ENCODE data around the gene ZNF605.
"Not testable (repeated sequence)": the region's sequence is repeated elsewhere in the genome, so short reads cannot be mapped to it uniquely, and the experiment has no call there.

The ZNF605 gene

DNA sequence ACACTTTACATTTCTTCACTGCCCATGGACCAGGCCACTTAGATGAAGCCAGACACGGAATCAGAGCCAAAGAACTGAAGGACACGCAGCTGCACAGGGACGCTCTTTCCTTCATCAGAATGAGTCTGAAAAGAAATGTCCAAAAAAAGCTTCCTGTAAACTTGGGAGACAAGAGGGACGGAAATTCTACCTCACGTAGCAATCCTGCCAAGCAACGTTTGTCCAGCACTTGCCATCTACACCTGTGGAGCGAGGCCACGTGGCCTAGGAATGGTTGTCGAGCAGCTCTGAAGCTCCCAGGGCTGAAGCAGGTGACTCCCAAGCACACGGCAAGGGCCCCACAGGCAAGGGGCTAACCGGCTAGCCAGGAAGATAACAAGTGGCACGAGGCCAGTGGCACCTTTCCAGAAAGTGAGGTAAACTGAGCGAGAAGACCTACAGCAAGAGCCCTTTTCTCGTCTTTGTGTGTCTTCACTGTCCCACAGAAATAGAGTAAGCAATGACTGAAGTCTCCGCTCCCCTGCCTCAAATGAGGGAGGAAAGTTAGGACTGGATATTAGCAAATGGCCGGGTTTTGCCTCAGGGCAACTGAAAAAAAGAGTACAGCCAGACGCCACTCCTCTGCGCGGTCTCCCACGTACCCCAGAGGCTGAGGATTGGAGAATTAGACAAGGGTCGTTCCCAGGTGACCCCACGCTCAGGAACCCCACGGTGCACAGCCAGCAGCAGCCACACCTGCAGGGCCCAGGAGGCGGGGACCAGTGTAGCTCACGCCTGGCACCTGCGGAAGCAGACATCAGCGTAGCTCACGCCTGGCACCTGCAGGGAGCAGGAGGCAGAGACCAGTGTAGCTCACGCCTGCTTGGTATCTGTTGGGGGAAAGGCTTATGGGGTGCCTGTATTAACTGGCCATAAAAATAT is 7.7 kb downstream of the ZNF605 start:
- no peak for DNase-seq

DNA sequence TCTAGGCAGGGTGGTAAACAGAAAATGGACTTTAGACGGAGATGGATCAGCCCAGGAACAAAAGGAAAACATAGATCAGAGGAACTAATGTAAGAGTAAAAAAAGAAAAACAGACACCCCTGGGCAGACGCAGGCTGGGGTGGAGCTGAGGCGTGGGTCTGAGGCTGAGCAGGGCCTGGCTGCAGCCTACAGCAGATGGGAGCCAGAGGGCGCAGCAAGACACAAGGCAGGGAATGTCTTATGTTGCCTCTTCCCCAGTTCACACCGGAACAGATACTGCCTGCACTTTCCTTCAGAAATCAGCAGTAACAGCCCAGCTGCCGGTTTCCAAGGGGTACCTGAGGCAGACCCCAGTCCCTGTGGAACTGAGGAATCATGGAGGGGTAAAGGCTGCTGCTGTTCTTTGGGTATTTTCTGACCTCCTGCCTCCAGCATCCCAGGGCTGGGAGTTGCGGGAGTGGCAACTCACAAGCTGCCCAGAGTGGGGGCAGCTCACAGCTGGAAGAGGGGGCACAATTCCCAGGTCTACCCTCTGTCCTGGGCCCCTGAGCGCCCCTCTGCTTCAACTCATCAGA is 9.8 kb downstream of the ZNF605 start:
- no peak for DNase-seq

DNA sequence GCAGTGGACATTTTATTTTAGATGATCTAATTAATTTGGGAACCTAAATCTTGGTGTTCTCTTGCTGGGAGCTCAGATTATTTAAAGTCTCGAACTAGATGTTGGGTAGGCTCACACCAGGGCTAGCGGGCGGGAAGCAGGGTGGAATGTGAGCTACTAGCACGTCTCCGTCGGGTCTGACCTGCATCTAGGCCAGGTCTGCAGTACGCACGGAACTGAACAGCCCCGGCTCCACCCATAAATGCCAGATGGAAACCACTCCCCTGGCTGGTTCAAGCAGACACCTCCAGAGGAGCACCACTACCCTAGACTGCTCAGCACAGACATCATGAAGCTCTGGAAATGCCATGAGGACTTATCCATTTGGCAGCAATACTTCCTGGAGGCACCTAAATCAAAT is 10.3 kb downstream of the ZNF605 start:
- DNase-seq, result no peak

DNA sequence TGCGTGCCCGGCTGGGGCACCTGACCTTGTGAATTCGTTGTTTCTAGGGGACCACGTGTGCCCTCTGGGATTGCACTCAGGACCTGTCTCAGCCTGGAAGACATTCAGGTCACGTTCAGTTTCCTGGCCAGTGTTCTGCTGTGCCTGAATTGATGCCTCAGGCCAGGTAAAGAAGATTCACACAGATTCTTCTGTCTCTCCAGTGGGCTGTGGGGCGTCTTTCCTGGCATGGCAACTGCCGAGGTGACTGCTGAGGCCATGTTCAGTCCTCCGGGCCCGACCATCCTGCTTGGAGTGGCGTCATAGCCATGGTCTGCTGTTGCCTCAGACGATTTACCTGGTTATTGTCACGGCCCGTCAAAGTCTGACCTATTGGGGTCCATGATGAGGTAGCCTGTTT is 13.5 kb downstream of the ZNF605 start:
- DNase-seq, result no peak

DNA sequence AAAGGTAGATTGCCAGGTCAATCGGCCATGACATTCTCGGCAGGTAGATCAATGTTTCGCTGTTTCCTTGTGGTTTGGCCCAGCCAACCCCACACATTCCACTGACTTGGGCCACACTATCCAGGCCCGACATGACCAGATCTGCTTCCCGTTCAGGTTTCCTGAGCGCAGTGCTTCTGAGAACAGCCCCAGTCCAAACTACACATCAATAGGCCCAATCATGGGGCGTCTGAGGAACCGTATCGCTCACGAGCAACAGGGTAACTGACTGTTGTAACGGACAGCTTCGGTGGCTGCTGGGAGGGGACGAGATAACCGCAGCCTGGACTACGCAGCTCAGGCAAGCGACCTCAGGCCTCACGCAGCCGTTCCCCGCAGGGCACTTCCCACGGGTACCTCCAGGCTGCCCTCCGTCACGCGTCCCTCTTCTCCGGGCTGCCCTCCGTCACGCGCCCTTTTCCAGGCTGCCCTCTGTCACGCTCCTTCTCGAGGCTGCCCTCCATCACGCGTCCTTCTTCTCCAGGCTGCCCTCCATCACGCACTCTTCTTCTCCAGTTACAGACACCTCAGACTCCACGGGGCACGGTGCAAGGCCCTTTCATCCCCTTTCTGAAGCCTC is 14.7 kb downstream of the ZNF605 start:
- DNase-seq, result no peak

DNA sequence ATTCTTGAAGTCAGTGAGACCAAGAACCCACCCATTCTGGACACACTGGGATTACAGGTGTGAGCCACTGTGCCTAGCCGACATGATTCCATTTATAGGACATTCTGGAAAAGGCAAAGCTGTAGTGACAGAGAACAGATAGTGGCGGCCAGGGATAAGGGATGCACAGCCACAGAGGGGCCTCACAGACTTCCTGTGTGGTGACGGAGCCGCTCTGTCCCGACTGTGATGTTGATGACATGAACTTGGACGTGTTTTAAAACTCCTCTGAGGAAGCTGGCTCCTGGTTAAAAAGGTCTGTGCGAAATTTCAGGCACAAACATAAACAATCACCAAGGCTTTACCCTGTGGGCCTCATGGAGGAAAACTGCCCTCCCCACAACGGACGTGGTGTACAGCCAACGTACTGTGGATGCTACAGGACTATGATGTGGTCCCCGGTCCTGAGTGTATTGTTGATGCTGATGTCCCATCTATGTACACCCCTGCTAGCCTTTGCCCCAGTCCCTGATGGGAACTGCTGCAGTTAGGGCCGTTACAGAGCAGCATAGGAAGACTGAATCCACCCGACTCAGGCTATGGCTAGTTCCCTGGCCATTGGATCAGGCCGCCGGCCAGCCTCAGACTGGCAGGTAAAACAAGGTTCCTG is 15.9 kb downstream of the ZNF605 start:
- DNase-seq, result no peak

DNA sequence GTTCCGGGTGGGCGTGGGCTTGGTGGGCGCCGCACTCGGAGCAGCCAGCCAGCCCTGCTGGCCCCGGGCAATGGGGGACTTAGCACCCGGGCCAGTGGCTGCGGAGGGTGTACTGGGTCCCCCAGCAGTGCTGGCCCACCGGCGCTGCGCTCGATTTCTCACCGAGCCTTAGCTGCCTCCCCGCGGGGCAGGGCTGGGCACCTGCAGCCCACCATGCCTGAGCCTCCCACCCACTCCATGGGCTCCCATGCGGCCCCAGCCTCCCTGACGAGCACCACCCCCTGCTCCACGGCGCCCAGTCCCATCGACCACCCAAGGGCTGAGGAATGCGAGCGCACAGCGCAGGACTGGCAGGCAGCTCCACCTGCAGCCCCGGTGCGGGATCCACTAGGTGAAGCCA is 17.3 kb downstream of the ZNF605 start:
- not testable (repeated sequence) for DNase-seq

DNA sequence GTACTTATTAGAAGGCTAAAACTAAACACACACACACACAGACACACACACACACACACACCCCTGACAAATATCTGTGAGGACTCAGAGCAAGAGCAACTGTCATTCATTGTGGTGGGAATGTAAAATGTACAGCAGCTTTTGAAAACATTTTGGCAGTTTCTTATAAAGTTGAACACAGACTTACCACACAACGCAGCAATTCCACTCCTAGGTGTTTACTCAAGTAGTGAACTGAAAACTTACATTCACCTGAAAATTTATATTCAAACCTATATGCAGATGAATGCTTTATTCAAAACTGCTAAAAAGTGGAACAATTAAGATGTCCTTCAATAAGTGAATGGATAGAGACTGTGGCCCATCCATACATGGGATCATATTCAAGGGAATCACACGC is 18.6 kb downstream of the ZNF605 start:
- DNase-seq, result no peak

DNA sequence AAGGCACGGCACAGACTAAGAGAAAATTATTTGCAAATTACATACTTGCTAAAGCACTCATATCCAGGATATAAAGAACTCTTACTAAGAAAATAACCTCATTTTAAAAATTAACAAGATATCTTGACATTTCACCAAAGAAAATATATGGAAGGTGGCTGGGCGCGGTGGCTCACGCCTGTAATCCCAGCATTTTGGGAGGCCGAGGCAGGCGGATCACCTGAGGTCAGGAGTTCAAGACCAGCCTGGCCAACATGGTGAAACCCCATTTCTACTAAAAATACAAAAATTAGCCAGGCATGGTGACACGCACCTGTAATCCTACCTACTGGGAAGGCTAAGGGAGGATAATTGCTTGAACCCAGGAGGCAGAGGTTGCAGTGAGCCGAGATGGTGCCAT is 19.2 kb downstream of the ZNF605 start:
- DNase-seq, result not testable (repeated sequence)

DNA sequence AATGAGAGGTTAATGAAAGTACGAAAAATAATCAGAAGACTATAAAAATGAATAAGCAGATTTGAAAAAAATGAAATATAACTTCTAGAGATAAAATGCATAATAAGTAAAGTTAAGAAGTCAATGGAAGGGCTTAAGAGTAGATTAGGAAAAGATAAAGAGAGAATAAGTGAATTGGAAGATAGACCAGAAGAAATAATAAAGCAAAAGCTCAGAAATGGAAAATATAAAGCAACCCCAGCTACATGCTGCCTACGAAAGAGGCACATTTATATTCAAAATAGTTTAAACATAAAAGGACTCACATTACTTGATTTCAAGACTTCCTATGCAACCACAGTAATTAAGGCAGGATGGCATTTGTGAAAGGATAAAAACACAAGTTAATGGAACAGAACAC is 19.9 kb downstream of the ZNF605 start:
- no peak for DNase-seq

DNA sequence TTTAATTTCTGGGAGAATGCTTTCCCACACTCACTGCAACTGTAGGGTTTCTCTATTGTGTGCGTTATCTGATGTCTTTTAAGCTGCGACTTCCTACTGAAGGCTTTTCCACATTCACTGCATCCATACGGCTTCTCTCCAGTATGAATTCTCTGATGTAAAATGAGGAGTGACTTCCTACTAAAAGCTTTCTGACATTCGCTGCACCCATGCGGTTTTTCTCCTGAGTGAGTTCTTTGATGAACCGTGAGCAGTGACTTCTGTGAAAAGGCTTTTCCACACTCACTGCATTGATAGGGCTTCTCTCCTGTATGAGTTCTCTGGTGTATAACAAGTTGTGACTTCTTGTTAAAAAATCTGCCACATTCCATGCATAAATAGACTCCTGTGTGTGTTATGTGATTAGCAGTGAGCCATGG is 29.7 kb downstream of the ZNF605 start:
- DNase-seq, result no peak

DNA sequence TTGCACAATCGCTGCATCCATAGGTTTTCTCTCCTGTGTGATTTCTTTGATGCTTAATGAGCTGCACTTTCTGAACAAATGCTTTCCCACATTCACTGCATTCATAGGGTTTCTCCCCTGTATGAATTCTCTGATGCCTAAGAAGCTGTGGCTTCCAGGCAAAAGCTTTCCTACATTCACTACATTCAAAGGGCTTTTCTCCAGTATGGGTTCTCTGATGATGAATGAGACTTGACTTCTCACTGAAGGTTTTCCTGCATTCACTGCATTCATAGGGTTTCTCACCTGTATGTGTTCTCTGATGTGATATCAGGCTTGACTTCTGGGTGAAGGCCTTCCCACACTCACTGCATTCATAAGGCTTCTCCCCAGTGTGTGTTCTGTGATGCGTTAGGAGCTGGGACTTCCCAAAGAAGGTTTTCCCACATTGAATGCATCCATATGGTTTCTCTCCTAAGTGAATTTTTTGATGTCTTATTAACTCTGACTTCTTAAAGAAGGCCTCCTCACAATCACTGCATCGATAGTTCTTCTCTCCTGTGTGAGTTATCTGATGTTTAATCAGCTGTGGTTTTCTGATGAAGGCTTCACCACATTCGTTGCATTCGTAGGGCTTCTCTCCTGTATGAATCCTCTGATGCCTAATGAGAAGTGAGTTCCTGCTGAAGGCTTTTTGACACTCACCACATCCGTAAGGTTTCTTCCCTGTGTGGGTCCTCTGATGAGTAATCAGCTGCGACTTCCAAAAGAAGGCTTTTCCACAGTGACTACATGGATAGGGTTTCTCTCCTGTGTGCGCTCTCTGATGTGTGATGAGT is 30.3 kb downstream of the ZNF605 start:
- DNase-seq, result no peak

DNA sequence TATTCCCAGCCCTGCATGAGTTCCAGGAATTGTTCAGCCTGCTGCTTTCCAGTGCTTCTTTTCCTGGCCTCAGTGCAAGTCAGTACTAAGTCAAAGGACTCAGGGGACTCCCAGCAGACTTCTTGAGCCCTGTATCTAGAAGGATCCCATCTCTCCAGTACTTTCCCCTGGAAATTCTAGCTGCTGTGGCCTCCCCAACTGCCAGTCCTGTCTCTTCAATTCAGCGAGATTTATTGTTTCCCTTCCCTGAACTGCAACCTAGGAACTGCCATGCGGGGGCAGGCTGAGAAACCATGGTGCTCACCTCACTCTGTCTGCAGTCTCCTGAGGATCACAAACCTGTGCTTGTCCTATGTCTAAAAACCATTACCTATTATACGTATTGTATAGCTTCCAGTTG is 31.8 kb downstream of the ZNF605 start:
- no peak for DNase-seq

DNA sequence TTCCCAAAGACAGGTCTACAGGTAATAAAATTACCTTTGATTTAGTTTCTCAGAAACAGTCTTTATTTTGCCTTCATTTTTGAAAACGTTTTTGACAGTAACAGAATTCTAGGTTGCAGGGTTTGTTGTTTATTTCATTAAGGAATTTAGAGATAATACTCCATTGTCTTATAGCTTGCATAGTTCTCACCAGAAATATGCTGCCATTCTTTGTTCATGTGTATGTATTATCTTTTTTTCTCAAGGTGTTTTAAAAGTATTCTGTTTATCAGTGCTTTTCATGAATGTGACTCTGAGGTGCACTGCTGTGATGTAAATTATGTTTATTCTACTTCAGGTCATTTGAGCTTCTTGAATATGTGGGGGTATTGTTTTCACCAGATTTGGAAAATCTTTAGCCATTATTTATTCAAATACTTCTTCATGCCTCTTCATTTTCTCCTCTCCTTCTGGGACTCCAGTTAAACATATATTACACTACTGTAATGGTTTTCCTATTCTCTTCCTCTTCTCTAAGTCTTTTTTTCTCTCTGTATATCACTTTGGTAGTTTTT is 32.7 kb downstream of the ZNF605 start:
- no peak for DNase-seq

DNA sequence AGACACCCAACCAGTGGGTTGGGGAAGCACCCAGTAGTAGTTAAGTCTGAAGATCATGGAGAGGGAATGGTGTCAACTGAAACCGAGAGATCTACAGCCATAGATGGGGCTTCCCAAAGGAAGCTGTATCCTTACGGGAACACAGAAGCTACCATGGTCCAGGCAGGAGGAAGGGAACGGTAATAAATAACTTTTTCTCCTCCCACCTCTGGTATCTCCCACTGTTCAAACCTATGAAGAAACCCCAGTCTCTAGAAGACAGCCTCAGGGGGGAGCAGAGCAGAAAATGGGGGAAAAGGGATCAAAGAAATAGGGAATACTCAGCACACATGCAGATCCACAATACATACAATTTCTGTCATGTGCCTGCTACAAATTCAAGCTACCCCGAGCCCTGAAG is 33.4 kb downstream of the ZNF605 start:
- DNase-seq, result no peak

DNA sequence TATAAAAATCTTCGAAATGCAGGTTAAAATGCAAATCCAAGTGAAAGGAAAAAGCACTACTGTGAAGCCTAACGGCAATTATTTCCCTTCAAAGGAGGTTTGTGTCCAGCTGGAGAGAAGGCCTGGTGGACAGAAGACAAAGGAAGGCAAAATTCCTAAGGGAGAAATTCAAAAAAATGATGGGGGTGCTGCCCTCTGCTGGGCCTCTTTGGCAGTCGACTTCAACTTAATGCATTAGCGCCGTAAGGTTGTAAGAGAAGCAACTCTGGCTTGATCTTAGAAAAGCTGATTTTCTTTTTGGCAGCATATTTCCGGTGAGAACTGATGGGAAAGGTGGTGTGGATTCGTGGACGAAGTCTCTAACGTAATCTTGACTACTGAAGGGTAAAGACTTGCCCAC is 34.4 kb downstream of the ZNF605 start:
- DNase-seq, result no peak

DNA sequence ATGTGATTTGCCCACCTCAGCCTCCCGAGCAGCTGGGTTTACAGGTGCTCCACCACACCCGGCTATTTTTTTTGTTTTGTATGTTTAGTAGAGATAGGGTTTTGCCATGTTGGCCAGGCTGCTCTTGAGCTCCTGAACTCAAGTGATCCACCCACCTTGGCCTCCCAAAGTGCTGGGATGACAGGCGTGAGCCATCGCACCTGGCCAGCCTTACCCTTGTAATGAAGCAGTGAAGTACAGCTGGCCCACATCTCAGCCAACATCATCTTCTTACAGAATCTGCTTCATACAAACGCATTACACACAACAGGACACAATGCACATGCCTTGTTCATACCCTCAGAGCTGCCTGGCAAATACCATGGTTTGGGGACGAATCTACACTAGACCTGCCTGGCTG is 37.4 kb downstream of the ZNF605 start:
- DNase-seq, result no peak

DNA sequence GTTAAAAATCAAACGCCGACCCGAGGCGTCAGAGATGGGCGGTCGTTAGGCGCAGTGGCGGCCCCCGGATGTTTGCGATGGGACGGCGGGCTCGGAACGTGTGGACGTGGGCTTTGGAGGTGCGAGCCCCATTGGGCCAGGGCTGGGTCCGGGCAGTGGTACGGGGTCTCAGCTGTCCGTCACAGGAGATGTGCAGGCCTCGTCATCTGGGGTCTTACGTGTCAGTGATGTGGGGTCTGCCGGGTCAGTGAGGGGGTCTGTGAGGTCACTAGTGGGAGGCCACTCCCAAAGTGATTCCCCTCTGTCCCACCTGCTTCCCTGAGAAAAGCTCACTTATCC is 47.1 kb downstream of the ZNF605 start:
- no peak for DNase-seq

DNA sequence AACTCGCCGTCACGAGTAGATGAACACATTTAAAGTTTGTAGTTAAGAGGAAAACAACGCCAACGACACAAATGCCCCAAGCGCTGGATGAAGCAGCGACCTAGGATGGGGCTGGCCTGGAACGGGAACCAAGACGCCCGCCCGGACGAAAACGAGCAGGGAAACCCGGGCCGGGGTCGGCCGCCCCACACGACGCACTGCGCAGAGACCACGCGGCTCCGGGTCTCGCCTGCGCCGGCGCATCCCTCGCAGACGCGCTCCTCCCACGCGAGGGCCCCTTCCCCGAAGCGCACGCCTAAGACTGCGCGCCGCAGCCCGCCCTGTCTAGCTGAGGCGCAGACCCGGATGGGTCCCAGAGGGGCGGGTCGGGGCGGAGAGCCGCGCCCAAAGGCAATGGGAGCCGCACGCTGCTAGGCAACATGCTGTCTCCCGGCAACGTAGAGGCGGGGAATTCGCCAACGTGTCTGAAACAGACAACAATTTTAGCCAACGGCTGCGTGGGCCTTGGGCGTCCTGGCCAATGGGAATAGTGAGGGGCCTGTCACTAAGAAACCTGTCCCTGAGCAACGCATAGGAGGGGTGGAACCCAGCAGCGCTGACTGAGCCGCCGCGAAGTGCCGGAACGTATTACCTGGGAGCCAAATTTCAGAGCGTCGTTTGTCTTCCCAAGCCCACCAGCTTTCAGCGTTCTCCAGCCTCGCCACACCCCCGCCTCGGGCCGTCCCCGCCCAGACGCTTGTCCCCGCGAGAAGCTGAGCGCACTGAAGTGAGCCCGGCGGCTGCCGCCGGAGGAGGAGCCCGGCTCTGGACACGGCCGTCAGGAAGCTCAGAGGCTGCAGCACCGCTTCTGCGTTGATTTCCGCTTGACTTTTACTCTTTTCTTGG is 47.7 kb downstream of the ZNF605 start:
- DNase-seq, result peak; percentile 98

DNA sequence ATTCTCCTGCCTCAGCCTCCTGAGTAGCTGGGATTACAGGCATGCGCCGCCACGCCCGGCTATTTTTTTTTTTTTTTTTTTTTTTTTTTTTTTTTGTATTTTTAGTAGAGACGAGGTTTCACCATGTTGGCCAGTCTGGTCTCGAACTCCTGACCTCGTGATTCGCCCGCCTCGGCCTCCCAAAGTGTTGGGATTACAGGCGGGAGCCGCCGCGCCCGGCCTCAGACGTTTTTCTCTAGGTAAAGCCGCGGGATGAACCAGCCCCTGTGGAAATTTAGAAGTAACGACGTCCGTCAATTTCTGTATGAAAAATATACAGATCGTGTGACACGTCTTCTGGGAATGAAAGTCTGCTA is 48.3 kb downstream of the ZNF605 start:
- not testable (repeated sequence) for DNase-seq

DNA sequence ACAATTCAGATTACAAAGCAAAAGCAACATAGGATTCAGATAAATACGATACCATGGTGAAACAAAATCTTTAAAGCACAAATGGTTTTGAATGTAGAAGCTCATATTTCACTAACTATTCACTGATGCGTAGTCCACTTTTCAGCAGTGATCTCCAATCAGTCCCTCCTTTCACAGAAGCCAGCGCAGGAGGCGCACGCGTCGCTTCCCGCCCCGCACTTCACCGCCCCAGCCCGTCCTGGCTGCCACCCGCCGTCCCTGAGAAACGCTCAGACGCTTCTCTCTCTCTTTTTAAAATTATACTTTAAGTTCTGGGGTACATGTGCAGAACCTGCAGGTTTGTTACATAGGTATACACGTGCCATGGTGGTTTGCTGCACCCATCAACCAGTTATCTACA is 48.9 kb downstream of the ZNF605 start:
- no peak for DNase-seq
